ENCODE results near the gene MANSC1. TPM values are rescaled to one million over a fixed set of nuclear protein-coding genes. Genes with fewer than 3 reads are reported as not detected.

Gene MANSC1
- total and polyA plus RNA-seq, 2 of the 13 experiments (the other 11 are each of a cell fraction or from before 2014, with no cell fraction given), result 1.9 to 4.2 TPM

GRCh38 chr12:12294215-12295005 is 55.6 kb downstream of the MANSC1 start:
- H3K27me3 ChIP-seq (ENCODE audit: control insufficient read depth in 1 of 2, insufficient read depth in 2 of 2, low read length in 2 of 2), result no peaks in the 10 kb centered on the region
- ChIA-PET CTCF (ENCODE audit: low intra/inter-chr PET ratio, low total read pairs) (no interaction called here), POLR2A (interaction anchor here (1.2 kb wide), 1 partner anchor 26 kb away, joined by 3 read pairs; no protein-coding TSS in a partner anchor)
- no peaks in the 10 kb centered on the region for H3K79me2 ChIP-seq (ENCODE audit: insufficient read depth, low read length)
- FAIRE-seq, result no peak
- no peaks in the 10 kb centered on the region for H3K36me3 ChIP-seq (replicated peaks in 1 of 2; ENCODE audit: control insufficient read depth in 1 of 2, insufficient read depth in 2 of 2, low read length in 2 of 2)
- peak overlapping the region; percentile 58 for H3K4me2 ChIP-seq (ENCODE audit: low read depth, low read length)
- ATAC-seq, result peak; percentile 51; the same call in 2 of the 3 replicates
- no peak for DNase-seq (ENCODE audit: low spot score)
- no peaks in the 10 kb centered on the region for H3K9me3 ChIP-seq (ENCODE audit: low read length)
- H3K4me3 ChIP-seq (replicated peaks in 1 of 3; ENCODE audit: insufficient read depth in 1 of 3, low read depth in 2 of 3, low read length in 3 of 3), result no peak overlapping the region
- H3K9ac ChIP-seq (ENCODE audit: insufficient read depth, low read depth, low read length), result no peak overlapping the region
- peak overlapping the region; percentile 77 for H2AFZ ChIP-seq (ENCODE audit: low read length)
- 53% methylated on average over 5 of the region's 5 CpGs for WGBS (ENCODE audit: low lambda C conversion rate)
- intact Hi-C loops (cut with micrococcal nuclease; ENCODE audit: unreplicated experiment) (no loop called here), in situ Hi-C loops (cut with HindIII; ENCODE audit: extremely low pct_ligation_motif_present, low pct_unique_long_range_greater_than_20kb) (no loop called here)
- H3K27ac ChIP-seq (ENCODE audit: extremely low read length, insufficient read depth, low read length), result no peak overlapping the region
- BruUV-seq (replicated peaks), result no TSS peak
- no peaks in the 10 kb centered on the region for H4K20me1 ChIP-seq (ENCODE audit: insufficient read depth, low read length)
- peaks cover 16% of the 10 kb centered on the region for H3K4me1 ChIP-seq (ENCODE audit: insufficient read depth, low read length)
- peak; percentile 85; the same call in 1 of the 2 replicates for TF ChIP-seq RAD51 (IDR thresholded peaks at IDR 0.05; ENCODE audit: borderline replicate concordance)
- TF ChIP-seq KLF16 (CRISPR knock-in tag; IDR thresholded peaks at IDR 0.05), result no peak
- TF ChIP-seq LCORL (IDR thresholded peaks at IDR 0.05), result no peak
- no peak for TF ChIP-seq LCORL (CRISPR knock-in tag; IDR thresholded peaks at IDR 0.05)
- no peak for TF ChIP-seq ZNF646 (CRISPR knock-in tag; IDR thresholded peaks at IDR 0.05)
- TF ChIP-seq CC2D1A (CRISPR knock-in tag; IDR thresholded peaks at IDR 0.05), result no peak
- peak; percentile 67 for TF ChIP-seq USF2 (IDR thresholded peaks at IDR 0.05; ENCODE audit: low read depth, low read length)
- TF ChIP-seq USF2 (CRISPR knock-in tag; IDR thresholded peaks at IDR 0.05; ENCODE audit: borderline replicate concordance), result no peak
- TF ChIP-seq HNF1B (CRISPR knock-in tag; IDR thresholded peaks at IDR 0.05), result no peak
- TF ChIP-seq GRHL1 (CRISPR knock-in tag; conservative IDR thresholded peaks at IDR 0.05), result no peak
- no peak for TF ChIP-seq RFX1 (IDR thresholded peaks at IDR 0.05)
- TF ChIP-seq ZNF883 (CRISPR knock-in tag; IDR thresholded peaks at IDR 0.05; ENCODE audit: not compliant biosample characterization), result no peak

All from HepG2 (cell line).